Stimulated activated naive CD8-positive, alpha-beta T cell treated with anti-CD3 and anti-CD28 coated beads, Interleukin-15, Interleukin-2, amounts not matched to agents 100 U/mL and 50 U/mL, for 24 hours (primary cell): Measurements from ENCODE around the gene TAS2R39.
"Not testable (repeated sequence)": the region's sequence is repeated elsewhere in the genome, so short reads cannot be mapped to it uniquely, and the experiment has no call there.

Experiments
- ATAC-seq: fragments of 150-1000 bp; cut with Tn5 transposase; one replicate; pipeline ENCODE4 v1.10.0; 2021
- DNase-seq: peaks from one replicate; pipeline ENCODE4 v3.0.0; 2021

Gene TAS2R39

DNA sequence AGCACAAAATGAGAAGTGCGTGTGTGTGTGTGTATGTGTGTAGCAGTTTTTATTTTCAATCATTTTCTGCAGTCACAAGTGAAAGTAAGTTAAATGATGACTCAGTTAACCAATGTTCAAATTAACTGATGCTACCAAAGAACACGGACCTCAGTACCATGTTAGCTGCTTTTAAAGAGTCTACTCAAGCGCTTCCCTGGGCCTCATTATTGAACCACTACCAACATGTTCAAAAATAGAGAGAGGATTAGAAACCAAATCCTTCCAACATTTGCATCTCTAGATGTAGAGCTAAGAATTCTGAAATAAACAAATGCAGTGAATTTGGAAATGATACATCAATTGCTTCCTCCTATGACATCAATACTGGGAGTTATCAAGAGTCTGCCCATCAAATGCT, at the start of gene TAS2R39:
TSS of gene TAS2R39 (plus strand) at position 396 of the 400 bp plus-strand sequence. CDS start at position 396, 0 bp downstream.
- no peak for DNase-seq
- ATAC-seq = no peak

GRCh38 chr7:143147070-143147469, 36.1 kb upstream of the TAS2R39 start:
- no peak for DNase-seq
- no peak for ATAC-seq

DNA sequence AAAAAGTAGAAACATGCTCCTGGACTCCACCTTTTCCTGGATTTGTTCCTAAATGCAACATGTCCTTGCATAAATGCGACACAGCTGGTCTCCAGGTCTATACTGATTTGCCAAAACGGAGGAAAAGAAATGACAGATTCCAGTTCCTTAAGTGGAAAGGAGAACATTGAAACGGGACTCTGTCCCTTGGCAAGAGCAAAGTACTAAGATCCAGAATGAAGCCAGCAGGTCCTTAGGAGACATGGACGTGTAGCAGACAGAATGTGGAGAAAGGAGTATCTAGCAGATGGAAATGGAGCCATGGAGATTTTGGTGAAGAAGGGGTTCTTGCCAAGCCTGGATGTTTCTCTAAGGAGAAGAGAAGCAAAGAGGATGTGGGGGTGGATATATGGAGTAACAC, 35.2 kb upstream of the TAS2R39 start:
- ATAC-seq (no peak), DNase-seq (no peak)

DNA sequence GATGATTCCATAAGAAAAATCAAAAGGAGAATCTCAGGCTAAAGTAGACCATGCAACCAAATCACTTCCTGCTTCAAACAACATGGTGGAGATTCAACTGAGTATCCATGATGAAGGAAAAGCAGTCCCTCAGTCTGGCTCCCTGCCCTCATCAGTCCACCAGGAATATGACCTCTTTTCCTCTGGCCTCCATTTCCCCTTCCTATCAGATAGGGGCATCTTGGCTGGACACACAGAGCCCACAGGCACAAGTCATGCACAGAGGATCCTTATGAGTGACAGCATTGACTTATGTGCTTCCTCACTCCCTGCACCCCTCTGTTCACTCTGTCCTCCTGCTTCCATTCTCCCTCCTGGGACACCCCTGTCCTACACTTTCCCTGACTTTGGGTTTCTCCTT, 34.6 kb upstream of the TAS2R39 start:
- DNase-seq (no peak), ATAC-seq (no peak)

- not testable (repeated sequence) for DNase-seq, ATAC-seq
These were observed 32.5 kb upstream of the TAS2R39 start for GRCh38 chr7:143150696-143151095.

GRCh38 chr7:143158617-143159016, 24.6 kb upstream of the TAS2R39 start:
- not testable (repeated sequence) for ATAC-seq, DNase-seq

DNA sequence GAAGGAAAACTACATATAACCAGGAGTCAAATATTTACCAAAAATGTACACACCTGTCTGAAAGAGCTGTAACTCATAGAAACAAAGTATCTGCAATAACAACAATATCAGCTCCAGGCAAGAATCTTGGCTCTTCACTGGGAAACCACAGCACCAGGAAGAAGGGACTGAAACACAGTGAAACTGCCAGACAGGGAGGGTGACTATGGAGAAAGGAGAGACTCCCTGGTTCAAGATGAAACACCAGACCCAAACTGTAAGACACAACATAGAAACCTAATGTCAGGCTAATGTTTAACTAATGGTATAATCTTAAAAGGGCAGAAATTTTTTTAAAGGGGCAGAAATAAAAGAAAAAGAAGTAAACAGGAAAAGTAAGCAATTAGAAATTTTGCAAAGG, 11.5 kb upstream of the TAS2R39 start:
- no peak for ATAC-seq
- no peak for DNase-seq

GRCh38 chr7:143172354-143172753, 10.9 kb upstream of the TAS2R39 start:
- DNase-seq (no peak), ATAC-seq (no peak)

DNA sequence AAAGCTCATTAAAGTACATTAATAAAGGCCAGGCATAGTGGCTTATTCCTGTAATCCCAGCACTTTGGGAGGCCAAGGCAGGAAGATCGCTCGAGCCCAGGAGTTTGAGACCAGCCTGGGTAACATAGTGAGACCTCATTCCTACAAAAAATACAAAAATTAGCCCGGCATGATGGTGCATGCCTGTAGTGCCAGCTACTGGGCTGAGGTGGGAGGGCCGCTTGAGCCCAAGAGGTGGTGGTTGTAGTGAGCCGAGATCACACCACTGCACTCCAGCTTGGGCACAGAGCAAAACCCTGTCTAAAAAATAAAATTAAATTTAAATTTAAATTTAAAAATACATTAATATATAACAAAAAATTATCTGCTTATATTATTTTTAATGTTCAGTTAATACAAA, 7.1 kb upstream of the TAS2R39 start:
- ATAC-seq = no peak
- DNase-seq = no peak

DNA sequence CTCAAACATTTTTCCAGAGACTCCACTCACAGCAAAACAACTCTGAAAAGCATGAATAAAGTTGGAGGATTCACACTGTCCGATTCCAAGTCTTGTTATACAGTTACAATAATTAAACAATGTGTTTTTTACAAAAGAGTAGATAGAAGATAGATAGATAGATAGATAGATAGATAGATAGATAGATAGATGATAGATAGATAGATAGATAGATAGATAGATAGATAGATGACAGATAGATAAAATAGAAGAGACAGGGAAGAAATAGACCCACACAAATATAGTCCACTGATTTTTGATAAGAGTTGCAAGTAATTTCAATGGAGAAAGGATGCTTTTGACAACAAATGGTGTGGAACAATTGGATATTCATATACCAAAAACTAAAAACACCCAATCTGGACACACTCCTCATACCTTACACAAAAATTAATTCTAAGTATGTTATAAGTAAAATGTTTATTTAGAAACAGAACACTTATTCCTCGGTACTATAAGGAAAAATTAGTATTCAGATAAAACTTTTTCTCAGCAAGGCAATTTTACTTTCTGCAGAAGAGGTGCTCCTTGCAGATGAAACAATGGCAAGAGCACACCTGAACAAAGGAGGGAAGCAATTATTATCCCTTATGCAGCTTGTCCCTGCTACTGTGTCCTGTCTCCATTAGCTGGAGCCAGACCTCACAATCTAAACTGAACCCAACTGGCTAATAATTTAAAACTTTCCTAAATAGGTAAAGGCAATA, 5.7 kb upstream of the TAS2R39 start:
- no peak for DNase-seq
- no peak for ATAC-seq

GRCh38 chr7:143180771-143181170, 2.4 kb upstream of the TAS2R39 start:
- not testable (repeated sequence) for ATAC-seq, DNase-seq

DNA sequence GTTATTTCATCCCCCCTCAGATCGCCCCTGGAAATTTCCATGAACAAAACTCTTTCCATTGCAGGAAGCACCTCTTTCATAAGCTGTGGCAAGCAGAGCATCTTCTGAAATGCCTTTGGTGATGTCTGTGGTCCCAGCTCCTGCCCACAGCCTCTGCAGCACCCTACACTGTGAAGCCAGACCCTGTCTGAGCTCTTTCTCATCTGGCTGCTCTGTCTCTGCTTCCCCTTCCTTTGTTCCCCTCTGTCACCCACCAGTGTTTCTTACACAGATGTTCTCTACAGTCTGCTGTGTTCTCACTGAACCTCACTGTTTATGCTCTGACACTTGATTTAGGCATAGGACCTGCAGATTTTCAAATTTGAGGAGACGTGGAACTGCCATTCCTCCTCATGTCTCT, 1.9 kb upstream of the TAS2R39 start:
- ATAC-seq = peak; percentile 59
- no peak for DNase-seq

GRCh38 chr7:143185551-143185950, 2.3 kb downstream of the TAS2R39 start:
- DNase-seq (no peak), ATAC-seq (no peak)

GRCh38 chr7:143188994-143189393, 5.8 kb downstream of the TAS2R39 start:
- DNase-seq = no peak
- no peak for ATAC-seq

DNA sequence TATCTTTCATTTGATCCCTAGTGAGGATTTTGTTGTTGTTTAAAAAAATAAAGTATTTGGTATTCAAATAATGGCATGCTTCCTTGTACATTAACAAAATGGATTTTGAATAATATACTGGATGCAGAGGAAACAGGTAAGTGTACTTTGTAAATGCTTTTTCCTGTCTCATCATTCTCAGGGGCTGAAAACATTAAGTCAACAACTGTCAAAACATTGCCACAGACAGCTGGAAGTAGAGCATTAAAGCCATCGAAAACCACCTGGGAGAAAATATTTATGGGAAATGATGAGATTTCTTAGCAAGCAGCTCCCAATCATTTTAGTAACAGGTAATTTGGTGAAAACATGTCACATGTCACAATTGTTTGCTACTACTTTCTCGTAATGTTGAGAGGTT, 10.7 kb downstream of the TAS2R39 start:
- DNase-seq (no peak), ATAC-seq (no peak)

DNA sequence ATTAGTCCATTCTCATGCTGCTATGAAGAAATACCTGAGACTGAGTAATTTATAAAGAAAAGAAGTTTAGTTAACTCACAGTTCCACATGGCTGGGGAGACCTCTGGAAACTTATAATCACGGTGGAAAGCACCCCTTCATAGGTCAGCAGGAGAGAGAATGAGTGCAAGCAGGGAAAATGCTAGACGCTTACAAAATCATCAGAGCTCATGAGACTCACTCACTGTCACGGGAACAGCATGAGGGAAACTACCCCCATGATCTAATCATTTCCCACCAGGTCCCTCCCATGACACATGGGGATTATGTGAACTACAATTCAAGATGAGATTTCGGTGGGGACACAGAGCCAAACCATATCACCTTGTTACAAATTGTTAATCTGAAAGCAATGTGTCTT, 15.8 kb downstream of the TAS2R39 start:
- ATAC-seq = peak; percentile 57
- no peak for DNase-seq

GRCh38 chr7:143202161-143202560, 18.9 kb downstream of the TAS2R39 start:
- no peak for DNase-seq
- no peak for ATAC-seq

DNA sequence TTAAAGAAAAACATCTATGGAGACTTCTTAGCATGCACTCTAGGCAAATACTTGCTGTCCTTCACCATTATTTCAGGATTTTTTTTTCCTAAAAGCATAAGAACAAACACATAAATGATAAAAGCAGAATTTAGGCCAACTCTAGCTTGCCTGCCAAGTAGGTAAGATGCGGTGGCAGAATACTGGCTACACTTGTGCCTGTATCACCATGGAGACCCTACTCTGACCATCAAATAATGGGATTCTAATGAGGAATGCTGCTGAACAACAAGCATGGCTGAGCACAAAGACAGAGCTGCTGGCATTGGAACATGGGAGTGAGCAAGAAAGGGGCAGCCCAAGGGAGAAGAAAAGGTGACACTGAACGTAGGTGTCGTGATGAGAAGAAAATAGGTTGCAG, 20.2 kb downstream of the TAS2R39 start:
- no peak for DNase-seq
- no peak for ATAC-seq

GRCh38 chr7:143205560-143206293, 22.5 kb downstream of the TAS2R39 start:
- ATAC-seq (peak; percentile 74), DNase-seq (peak; percentile 29)

- DNase-seq (no peak), ATAC-seq (no peak)
These were observed 27.3 kb downstream of the TAS2R39 start for GRCh38 chr7:143210541-143210940.

DNA sequence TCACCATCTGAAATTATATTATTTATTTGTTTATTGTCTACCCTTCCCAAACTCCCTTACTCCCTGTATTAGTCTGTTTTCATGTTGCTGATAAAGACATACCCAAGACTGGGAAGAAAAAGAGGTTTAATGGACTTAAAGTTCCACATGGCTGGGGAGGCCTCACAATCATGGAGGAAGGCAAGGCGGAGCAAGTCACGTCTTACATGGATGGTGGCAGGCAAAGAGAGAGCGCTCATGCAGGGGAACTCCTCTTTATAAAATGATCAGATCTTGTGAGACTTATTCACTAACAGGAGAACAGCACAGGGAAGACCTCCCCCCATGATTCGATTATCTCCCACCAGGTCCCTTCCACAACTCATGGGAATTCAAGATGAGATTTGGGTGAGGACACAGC, 30.3 kb downstream of the TAS2R39 start:
- DNase-seq, ATAC-seq: not testable (repeated sequence)

DNA sequence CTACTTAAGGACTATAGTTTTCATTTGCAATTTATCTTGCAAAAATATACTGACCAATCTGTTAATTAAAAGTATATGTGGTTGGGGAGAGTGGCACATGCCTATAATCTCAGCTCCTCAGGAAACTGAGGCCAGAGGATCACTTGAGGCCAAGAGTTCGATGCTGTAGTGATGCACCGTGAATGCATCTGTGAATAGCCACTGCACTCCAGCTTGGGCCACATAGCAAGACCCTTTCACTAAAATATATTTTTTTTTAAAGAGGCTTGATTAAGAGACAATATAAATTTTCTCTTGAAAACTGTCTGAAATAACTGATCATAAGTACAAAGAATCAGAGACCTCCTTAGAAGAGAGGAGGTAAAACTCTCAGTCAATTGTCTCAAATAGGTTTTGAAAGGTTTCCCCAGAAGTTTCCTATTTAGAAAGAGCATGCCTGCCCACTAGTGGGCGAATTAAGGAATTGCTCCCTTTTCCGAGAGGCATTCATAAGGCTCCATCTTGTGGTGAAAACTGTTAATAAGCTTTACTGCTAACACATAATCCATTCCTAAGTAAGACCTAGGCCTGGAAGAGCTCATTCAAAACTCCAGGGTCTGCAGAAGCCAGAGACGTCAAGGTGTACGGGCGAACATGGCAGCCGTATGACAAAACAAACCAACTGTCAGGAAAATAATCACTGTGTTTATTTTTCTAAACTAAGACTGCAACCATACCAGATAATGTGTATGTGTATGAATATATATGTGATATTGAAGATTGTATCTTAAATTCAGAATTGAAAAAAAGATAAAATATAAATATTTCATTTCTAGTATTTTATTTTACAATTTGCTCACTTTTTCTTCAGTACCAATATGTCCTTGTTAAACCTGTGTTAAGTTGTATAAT, 31.8 kb downstream of the TAS2R39 start:
- ATAC-seq = peak; percentile 57
- peak; percentile 52 for DNase-seq

DNA sequence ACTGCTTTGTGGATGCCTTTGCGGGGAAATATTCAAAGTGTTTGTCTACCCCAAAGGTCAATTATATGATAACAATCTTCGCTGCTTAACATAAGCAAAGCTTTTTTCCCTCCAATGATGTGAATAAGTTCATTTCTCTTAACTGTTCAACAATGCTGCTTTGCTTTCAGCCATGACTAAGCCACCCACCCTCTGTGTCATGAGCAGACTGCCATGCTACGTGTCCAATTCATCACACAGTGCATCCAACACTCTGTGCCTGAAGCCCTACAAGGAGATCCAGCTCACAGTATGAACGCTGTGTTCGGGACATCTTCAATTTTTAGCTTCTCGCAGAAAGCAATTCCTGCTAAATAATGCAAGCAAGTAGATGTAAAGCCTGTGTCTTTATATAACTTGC, 32.9 kb downstream of the TAS2R39 start:
- no peak for ATAC-seq

More for the DNA sequence above, 32.9 kb downstream of the TAS2R39 start:
- DNase-seq = no peak
